HUDEP-2 (cell line): ENCODE data around the gene COL11A1.
"Not testable (repeated sequence)": the region's sequence is repeated elsewhere in the genome, so short reads cannot be mapped to it uniquely, and the experiment has no call there.

Source experiments
- DNase-seq, 76 experiments: peaks; one replicate each; lab custom pipeline; 2025; ENCODE audit not compliant: unreplicated experiment in 76 of 76; lab: John Stamatoyannopoulos, UW

Gene COL11A1

DNA sequence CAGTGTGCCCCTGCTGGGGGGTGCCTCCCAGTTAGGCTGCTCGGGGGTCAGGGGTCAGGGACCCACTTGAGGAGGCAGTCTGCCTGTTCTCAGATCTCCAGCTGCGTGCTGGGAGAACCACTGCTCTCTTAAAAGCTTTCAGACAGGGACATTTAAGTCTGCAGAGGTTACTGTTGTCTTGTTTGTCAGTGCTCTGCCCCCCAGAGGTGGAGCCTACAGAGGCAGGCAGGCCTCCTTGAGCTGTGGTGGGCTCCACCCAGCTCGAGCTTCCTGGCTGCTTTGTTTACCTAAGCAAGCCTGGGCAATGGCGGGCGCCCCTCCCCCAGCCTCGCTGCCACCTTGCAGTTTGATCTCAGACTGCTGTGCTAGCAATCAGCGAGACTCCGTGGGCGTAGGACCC lies 175.0 kb downstream of the COL11A1 start:
- not testable (repeated sequence) for DNase-seq

DNA sequence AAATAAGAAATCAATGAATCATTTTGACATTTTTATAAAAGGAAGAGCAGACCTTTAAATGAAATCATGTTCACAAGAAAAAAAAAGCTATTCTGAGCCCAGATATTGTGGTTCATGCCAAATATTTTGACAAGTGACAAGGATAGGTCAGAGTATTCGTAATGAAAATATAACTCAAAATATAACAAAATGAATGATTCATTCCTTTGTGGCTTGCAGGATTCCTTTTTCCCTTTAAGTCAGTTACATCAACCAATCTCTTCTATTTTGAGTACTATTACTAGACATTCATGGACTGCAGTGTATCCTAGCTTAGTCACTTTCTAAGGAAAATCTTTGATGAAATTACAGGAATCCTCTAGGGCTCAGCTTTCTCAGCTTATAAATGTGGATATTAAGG lies 188.7 kb downstream of the COL11A1 start:
- DNase-seq: no peak

DNA sequence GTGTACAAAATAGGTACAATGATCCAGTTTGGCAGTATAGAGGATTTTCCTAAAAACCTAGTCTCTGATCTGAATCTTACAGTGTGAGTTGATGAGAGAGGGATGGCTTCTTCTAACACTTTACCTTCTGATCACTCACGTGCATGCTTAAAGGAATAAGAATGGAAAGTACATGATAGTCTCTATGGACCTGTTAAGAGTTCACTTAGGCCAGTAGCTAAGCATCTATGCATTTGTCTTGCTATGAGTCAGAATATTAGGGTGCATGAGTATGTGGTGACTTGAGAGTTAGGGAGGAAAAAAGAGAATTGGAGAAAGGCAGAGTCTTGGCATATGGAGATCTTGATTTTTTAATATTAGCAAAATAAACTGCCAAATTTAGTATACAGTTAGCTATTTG lies 206.3 kb downstream of the COL11A1 start:
- no peak for DNase-seq

DNA sequence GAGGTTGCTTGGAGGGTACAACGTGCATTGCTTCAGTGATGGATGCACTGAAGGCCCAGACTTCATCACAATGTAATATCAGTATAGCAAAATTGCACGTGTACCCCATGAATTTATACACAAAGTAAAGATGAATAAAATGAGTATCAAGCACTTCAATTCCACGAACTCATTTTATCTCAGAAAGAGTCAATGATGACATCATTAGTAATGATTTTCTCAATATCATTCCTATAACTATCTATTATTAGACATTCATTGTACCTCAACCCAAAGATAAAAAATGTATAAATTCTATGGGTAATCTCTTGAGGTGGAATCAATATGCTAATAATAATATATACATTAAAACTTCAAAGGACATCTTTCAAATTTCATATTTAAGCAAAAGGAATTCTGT lies 208.4 kb downstream of the COL11A1 start:
- DNase-seq: no peak

DNA sequence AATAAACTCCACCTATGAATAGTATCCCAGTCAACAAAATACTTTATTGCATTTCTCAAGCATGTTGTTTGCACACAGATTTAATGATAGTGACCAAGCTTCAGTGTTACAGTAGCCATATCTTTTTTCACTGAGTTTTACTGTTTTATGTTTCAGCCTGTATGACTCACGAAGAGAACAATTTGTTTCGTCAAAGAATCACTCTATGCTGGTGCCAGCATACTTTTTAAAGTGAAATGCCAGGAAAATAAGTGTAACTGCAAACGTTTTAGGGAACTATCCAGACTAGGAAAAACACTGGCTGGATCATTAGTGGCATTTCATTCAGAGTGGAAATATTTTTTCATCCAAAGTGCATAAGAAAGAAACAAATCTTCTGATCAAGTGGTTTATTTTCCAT lies 210.8 kb downstream of the COL11A1 start:
- DNase-seq: no peak

DNA sequence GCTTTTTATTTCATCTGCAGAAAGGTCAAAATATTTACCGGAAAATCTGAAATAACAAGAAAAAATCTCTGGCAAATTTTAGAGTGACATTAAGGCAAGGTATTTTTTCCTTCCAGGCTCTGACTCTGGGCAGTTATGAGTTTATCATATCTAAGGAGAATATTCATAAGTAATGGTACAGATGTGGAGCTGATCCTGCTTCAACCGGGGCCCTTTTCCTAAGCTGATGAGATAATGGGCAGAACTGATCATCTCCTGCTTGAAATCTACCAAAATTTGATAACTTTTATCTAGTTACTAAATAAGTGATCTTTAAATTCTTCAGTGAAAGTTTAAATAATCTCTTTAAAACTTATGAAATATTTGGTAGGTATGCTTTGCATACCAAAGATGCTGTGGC lies 211.6 kb downstream of the COL11A1 start:
- no peak for DNase-seq

DNA sequence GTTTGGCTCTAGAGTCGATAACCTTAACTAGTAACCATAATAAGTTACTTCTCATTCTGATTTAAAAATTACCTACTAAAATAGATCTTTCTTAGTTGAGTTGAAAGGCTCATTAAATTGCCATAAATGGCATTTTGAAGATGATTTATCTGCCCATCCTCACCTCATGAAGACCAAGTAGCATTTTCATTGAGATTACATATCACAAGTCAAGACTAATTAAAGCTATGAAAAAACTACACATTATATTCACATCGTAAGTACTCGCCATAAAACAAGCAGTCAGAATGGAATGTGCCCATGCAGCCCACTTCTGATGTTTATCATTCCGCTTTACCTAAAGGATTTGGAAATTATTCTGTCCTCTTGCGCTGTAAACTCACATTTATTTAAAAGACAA lies 212.0 kb downstream of the COL11A1 start:
- DNase-seq: no peak

DNA sequence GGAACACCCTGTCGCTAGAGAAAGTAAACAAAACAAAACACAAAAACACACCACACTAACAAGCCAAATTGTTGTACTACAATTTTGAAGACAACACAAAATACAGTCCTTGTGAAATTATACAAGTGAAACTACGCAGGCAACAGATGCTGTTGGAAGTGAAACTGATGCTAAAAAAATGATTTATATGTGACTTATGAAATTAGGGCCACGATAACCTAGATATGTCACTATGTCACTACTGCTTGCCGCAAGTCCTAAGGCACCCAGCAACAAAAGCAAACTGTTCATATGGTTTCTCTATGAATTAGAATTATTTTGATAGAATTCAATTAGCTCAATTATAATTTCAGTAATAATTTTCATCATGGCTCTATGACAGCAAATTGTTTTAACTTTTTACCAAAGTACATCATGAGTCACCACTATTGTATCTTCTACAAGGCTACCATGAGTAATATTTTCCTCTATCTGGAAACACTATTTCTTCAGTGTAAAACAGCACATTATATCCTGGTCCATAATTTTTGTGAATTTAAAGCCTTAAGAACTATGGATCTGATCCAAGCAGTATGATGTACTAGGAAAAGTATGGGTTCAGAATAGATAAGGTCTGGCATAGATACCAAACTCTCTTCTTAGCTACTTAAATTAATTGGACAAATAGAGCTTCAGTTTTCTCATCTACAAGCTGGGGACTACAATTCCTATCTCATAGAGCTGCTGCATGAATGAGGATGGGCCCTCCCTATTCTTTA lies 216.3 kb downstream of the COL11A1 start:
- no peak for DNase-seq

DNA sequence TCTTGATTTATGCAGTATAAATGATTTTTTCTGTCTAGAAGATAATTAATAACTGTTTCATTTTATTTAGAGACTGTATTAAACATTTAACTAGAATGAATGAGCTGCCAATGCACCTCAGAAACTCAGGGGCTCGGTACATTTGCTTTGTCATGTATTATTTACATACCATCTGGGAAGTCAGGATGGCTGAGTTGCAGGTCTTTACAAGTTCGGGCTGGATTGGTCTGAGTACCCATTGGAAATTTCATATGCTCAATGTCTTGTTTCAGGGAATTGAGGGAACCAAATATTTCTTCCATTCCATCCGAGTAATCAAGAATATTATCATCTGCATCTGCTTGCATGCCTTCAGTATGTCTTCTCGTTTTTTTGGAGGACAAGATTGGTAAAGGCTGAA lies 221.7 kb downstream of the COL11A1 start:
- DNase-seq: no peak

DNA sequence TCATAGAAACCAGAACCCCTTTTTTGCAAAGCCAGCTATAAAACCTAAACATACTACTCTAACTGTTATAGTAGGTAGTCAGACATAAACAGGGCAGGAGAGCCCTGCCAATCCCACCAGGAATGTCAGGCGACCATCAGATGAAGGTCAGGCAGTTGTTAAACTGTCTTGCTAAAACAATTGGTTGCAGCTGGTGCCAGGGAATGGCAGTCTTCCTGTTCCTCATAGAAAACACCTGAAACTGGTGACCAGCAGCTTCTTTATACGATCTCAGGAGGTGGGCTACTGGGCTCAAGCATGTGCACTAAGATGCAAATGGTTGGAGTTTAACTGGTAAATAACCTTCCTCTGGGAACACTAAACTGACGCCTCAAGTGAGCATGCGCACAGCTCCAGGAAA lies 224.1 kb downstream of the COL11A1 start:
- no peak for DNase-seq

DNA sequence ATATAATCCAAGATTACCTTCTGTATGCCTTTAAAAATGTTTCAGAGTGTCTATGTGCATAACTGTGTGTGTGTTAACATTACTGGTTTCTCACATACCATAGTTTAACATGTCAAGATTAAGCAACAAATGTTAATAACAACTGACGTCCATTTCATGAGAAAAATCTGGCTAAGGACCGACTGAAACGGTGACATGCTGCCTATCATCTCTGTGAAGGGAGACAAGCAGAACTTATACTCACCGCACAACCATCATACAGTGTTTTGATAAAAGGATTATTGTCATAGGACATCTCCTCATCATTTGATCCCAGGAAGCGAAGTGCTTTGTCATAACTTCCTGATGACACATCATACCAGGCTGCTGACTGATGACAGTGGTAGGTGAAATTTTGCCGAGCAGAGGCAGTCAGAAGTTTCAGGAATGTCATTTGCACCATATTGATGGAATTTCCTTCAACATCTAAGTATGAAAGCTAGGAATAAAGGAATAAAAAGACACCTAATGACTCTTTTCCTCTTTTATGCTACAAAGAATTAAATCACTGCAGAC lies 228.8 kb downstream of the COL11A1 start:
- no peak for DNase-seq

DNA sequence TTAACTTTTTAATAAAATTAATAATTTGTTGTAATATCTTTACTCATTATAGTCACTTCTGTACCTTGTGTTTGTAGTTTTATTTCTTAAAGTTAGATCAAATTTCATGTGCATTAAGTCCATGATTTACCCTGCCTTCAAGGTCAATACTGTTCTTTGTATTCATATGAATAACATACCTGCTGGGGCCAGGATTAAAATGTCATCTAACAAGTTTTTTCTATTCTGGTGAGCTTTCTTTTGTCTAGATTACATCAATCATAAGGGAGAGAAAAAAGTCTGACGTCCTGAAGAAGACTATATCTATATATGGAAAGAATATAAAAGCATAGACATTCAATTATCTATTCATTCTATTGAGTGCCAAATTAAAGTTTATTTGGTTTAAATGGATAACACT lies 232.6 kb downstream of the COL11A1 start:
- DNase-seq: no peak

DNA sequence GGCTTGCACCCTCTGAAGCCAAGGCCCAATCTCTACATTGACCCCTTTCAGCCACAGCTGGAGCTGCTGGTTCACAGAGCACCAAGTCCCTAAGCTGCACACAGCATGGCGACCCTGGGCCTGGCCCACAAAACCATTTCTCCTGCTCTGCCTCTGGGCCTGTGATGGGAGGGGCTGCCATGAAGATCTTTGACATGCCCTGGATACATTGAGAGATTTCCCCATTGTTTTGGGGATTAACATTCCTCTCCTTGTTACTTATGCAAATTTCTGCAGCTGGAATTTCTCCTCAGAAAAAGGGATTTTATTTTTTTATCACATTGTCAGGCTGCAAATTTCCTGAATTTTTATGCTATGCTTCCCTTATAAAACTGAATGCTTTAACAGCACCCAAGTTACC lies 235.8 kb downstream of the COL11A1 start:
- DNase-seq: no peak

DNA sequence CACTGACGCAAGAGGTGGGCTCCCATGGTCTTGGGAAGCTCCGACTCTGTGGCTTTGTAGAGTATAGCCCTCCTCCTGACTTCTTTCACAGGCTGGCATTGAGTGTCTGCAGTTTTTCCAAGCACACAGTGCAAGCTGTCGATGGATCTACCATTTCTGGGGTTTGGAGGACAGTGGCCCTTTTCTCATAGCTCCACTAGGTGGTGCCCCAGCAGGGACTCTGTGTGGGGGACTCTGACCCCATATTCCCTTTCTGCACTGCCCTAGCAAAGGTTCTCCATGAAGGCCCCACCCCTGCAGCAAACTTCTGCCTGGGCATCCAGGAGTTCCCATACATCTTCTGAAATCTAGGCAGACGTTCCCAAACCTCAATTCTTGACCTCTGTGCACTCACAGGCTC lies 236.2 kb downstream of the COL11A1 start:
- DNase-seq: no peak

DNA sequence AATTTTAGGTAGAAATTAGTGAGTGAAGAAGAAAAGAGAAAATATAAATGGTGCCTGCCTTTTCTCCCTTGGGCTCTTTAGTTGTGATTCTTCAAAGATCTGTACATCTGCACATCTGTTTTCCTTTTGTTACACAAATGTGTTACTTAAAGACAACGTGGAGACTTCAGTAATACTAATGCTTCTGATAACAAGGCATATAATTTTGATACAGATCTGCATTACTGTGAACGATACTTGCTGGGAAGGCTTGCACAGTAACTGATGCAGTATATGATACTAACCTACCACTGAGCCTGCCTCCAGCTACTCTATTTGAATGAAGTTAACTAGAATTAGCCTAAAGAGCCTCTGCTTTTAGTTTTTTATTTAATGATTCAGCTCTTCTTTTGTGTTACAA lies 244.6 kb downstream of the COL11A1 start:
- no peak for DNase-seq

DNA sequence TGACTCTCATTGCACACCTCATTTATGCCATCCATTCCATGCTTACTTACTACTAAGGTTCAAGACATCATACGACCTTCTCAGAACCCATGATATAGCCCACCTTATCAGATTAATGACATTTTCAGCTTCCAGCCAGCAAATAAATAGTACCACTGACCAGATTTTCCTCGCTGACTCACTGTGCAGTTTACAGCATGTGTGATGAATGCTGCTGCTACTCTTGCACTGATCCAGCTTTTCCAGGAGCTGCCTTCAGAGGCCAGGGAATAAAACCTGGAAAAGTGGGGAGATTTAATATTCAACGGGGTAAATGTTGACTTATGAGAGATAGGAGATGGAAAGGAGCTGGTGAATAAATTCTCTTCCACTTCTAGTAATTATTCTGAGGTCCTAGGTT lies 247.1 kb downstream of the COL11A1 start:
- DNase-seq: no peak

DNA sequence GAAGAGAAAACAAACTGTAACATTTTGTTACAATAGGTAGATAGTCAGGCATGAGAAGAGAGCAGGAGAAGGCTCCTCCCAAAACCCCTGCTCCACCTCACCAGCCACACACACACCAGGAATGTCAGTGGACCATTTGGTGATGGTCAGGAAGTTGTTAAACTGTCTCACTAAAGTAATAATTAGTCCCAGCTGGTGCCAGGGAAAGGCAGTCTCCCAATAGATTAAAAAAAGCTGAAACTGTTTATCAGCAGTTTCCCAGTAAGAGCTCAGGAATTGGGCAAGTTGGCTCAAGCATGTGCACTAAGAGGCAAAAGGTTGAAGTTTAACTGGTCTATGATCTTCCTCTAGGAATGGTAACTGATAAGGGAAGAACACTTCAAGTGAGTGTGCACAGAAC lies 249.6 kb downstream of the COL11A1 start:
- no peak for DNase-seq

DNA sequence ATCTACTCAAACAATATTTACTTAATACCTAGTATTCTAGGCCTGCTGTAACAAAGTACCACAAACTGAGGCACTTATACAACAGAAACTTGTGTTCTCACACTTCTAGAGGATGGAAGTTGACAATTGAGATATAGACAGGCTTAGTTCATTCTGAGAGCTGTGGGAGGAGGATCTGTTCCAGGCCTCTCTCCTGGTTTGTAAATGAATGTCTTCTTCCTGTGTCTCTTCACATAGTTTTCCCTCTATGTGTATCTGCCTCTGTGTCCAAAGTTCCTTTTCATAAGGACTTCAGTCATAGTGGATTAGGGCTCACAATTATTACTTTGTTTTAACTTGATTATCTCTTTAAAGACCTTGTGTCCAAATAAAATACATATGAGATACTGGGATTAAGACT lies 251.1 kb downstream of the COL11A1 start:
- DNase-seq: no peak

DNA sequence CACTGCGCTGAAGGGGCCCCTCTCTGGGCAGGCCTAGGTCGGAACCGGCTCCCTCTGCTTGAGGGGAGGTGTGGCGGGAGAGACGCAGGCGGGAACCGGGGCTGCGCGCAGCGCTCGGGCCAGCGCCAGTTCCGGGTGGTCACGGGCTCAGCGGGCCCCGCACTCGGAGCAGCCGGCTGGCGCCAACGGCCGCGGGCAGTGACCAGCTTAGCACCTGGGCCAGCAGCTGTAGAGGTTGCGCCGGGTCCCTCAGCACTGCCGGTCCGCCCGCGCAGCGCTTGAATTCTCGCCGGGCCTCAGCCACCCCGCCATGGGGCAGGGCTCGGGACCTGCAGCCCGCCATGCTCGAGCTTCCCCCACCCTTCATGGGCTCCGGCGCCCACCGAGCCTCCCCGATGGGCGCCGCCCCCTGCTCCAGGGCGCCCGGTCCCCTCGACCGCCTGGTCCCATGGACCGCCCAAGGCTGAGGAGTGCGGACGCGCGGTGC lies 254.6 kb downstream of the COL11A1 start:
- DNase-seq: no peak

DNA sequence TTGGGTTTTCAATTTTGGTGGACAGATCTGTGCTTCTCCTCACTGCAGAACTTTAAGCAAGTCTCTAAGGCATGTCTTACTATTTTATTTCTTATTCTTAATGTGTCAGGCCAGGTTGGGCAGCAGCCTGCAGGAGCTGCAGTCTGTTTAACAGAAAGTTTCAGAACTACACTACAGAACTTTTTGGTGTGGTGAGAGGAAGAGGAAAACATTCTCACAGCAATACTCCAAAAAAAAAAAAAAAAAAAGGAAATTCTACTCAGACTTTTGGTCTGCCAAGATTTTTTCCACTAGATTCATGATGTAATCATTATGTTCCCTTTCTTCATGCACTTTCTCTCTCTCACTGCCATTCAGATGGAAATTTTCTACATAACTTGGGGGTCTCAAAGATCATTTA lies 255.2 kb downstream of the COL11A1 start:
- DNase-seq: no peak

DNA sequence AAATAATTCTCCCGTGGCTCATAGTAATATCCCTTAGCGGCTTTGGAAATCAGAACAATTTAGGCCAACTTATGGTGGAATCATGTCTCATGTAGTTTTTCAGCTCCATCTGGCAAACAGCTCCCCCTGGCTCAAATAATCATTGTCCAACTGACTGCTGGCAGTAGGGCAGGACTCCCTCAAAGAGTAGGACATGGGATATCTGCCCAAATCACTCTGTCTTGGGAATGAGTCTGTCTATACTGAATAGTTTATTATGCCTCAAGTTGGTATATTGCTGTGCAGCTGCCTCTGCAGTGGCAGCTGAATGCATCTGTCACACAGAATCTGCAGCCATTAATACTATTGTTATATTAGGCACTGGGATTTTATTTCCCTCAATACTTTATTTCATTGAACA lies 255.7 kb downstream of the COL11A1 start:
- DNase-seq: no peak

DNA sequence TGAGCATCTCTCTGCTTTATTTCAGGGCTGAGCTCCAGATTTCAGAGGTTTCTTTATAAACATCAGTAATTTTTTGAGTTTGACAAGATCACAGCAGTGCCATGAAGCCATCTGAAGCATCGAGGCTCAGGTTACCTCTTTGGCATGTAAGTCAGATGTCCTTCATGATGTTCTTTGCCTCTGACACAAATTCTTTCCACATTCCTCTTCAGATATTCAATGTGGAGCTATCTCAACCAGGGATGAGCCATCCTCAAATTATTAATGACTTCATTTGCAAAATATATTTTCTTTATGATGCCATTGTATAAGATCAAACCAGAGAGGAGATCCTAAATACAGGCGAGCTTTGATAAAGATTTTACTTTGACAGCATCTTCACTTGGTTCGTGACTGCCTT lies 256.7 kb downstream of the COL11A1 start:
- DNase-seq: no peak

DNA sequence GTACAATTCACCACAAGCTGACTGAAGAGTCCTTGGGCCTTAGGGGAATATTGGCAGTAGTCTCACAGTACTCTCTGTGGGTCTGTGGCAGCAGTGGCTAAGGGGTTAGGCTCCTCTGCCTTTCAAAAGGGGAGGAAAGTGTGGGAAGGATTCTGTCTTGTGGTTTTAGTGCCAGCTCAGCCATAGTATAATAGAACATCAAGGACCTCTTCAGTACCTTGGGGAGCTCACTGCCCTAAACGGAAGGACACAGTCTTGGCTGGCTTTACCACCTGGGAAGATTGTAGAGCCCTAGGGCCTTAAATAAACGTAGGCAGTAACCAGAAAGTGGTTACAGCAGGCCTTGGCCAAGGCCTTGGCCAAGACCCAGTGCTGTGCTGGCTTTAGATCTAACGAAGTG lies 265.7 kb downstream of the COL11A1 start:
- no peak for DNase-seq
